GM10847 (cell line): ENCODE measurements around the gene F3.

Source experiments
- POLR2A ChIP-seq: IDR thresholded peaks from 2 replicates; pipeline ENCODE4 v1.6.1; 2011; ENCODE audit not compliant: insufficient read length; ENCODE audit errors: extremely low read depth

The F3 gene

DNA sequence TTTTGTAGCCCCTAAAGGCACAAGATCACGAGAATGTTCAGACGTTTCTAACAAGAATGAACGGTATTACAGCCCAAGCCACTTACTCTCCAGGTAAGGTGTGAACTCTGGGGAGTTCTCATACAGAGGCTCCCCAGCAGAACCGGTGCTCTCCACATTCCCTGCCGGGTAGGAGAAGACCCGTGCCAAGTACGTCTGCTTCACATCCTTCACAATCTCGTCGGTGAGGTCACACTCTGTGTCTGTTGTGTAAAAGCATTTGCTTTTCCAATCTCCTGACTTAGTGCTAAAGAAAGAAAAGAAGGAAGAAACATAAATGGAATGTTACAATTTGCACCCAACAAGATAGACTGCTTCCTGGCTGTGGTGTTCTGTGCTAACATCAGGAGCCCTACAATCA, 5.7 kb downstream of the F3 start:
- no peak for TF ChIP-seq POLR2A

DNA sequence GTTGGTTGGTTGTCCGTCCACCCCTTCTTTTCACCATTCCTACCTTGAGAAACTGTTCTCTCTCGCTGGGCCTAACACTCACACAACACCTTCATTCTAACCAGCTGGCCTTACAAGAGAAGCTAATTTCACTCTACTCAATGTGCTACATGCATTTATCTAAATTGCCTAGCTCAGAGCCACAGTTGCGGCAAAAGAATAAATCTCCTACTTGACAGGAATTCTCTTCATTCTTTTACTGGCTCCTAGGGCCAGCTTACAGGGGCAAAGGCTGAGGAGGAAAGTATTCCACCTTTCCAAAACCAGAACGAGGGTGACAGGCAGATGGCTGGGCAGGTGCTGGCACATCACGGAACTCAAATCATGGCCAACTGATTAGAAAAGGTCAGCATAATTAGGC, 6.5 kb downstream of the F3 start:
- TF ChIP-seq POLR2A: no peak

- TF ChIP-seq POLR2A: no peak
These were observed 9.5 kb downstream of the F3 start for GRCh38 chr1:94532077-94532476.

GRCh38 chr1:94531664-94532063, 9.9 kb downstream of the F3 start:
- no peak for TF ChIP-seq POLR2A

- no peak for TF ChIP-seq POLR2A
These were observed 11.1 kb downstream of the F3 start for GRCh38 chr1:94530373-94530878.

DNA sequence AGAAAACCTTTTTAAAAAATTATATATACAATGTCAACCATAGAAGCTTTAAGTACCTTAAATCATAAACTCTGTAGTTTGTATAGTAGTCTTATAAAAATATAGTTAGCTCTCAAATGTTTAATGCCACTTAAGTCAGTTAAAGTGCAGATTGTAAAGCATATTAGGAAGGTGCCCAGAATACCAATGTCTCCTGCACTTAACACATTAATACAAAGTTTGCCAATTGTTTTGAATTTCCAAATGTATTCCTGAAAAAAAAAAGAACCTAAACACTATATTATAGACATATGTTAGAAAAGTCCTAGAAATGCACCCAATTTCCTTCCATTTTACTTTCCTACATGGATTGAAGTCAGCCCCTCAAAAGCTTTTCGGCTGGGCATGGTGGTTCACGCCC, 12.1 kb downstream of the F3 start:
- no peak for TF ChIP-seq POLR2A

GRCh38 chr1:94528826-94529225, 12.7 kb downstream of the F3 start:
- no peak for TF ChIP-seq POLR2A

- no peak for TF ChIP-seq POLR2A
These were observed 13.3 kb downstream of the F3 start for GRCh38 chr1:94528299-94528698.

DNA sequence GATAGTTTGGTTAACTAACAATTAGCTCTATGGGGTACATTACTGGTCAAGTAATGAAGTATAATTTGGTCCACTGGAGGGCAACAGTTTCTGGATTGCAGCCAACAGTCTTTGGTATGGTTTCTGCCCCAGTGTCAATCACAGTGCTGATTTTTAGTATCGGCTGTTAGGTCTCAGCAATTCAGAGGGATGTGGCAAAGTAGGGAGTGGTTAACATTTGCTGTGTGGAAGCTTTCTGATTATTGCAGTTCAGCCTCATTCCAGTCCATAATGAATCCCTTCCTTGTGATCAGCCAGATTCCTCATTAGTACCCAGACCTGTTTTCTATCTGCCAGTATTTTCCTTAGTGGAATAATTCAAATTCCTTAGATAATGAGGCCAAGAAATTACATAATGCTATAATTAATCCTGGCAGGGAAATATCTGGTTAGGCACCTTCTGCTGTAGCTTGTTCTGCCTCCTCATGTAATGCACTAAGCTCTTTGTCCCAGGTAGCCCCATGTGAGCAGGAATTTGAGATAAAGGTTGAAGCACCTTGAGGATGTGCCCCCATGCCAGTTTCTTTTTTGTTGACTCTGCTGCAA, 14.0 kb downstream of the F3 start:
- TF ChIP-seq POLR2A: no peak

- TF ChIP-seq POLR2A: no peak
These were observed 15.2 kb downstream of the F3 start for GRCh38 chr1:94526152-94526980.

DNA sequence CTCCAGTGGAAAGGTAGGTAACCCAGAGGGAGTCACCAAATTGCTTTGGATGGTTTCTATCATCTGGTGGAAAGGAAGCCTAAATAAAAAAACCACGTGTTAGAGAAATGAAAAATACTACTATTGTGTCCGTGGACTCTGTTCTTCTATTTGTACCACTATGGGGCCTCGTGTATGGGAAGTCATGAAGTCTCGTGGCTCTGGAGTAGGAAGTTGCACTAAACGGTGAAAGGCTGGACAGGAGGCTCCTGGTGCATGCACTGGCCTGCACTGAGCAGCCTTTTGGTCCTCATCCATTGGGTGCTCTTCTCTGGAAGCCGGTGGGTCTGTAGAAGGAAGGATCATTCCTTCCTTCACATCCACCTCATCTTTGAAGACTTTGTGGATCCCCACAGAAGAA, 17.0 kb downstream of the F3 start:
- no peak for TF ChIP-seq POLR2A

GRCh38 chr1:94522304-94522703, 19.3 kb downstream of the F3 start:
- TF ChIP-seq POLR2A: no peak

DNA sequence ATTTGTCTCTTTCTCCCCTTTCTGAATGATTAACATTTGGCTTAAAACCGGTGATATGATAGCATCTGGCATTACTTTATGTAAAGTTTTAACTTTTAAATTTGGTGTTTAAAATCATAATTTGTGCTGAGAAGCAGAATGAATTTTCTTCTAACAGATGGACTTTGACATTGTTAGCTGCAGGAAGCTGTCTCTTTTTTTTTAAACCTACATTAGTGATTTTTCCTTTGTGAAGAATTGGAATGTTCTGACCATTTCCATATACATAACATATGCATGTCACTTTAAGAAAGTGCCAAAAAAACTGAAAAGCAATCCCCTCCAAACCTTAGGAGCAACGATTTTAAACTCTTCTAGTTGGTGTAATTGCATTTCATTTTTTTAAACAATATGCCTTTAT, 22.2 kb downstream of the F3 start:
- no peak for TF ChIP-seq POLR2A

- no peak for TF ChIP-seq POLR2A
These were observed 26.1 kb downstream of the F3 start for GRCh38 chr1:94515296-94515947.

DNA sequence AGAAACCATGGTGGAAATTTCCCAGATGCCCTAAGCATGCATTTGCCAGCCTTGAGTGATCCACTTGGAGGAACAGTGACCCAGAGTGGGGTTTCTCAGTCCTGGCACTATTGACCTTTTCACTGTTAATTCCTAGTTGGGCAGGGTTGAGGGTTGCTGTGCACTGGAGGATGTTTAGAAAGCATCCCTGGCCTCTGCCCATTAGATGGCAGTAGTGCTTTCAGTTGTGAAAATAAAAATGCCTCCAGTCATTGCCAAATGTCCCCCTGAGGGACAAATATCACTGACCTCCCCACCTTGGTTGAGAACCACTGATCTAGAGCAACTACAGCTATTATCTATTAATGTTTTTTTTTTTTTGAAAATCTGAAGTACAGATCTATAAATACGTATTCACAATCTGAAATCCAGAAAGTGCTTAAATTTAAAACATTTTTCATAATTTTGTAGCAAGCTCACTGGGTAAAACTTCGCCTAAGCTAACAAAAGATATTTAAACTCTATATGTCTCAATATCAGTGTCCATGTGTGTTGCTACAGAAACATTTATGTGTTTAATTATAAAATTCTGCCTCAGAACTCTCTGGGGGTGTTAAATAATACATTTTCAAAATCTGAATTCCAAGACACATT, 27.3 kb downstream of the F3 start:
- TF ChIP-seq POLR2A: no peak

GRCh38 chr1:94512816-94513215, 28.7 kb downstream of the F3 start:
- no peak for TF ChIP-seq POLR2A
